HG03432 (cell line): ENCODE data around the gene OR2A14.
"Not testable (repeated sequence)": the region's sequence is repeated elsewhere in the genome, so short reads cannot be mapped to it uniquely, and the experiment has no call there.

Experiments used
- ATAC-seq: cut with Tn5 transposase; IDR thresholded peaks from one replicate; pipeline ENCODE4 v1.9.1; 2021; ENCODE audit warnings: mild to moderate bottlenecking, moderate library complexity; ENCODE audit not compliant: unreplicated experiment

The OR2A14 gene

GRCh38 chr7:144148224-144148827 lies 25.4 kb downstream of the OR2A14 start:
- no peak for ATAC-seq

- no peak for ATAC-seq
Observed at GRCh38 chr7:144158861-144159260, 35.9 kb downstream of the OR2A14 start.

- no peak for ATAC-seq
Observed at GRCh38 chr7:144164784-144165183, 41.8 kb downstream of the OR2A14 start.

- not testable (repeated sequence) for ATAC-seq
Observed at GRCh38 chr7:144171594-144172350, 48.8 kb downstream of the OR2A14 start.

- ATAC-seq: no peak
Observed at GRCh38 chr7:144174613-144175012, 51.6 kb downstream of the OR2A14 start.

GRCh38 chr7:144178380-144179164 lies 55.6 kb downstream of the OR2A14 start:
- ATAC-seq: peak; percentile 95

- peak; percentile 21 for ATAC-seq
Observed at GRCh38 chr7:144179165-144179479, 56.1 kb downstream of the OR2A14 start.
